KBM-7 (cell line): ENCODE results near the gene CDK14.
"Not testable (repeated sequence)": the region's sequence is repeated elsewhere in the genome, so short reads cannot be mapped to it uniquely, and the experiment has no call there.

Experiments used
- DNase-seq: peaks from one replicate; pipeline ENCODE4 v3.0.0-alpha.2; 2015
- in situ Hi-C: fragments of 300-500 bp; cut with MboI; formaldehyde crosslinking; loops from 2 replicates; pipeline ENCODE4 v1.14.3; 2020; ENCODE audit warnings: low sequenced_read_pairs, low pct_unique_long_range_greater_than_20kb, mixed read lengths

Gene CDK14

GRCh38 chr7:91168871-91169829, 573.0 kb downstream of the CDK14 start:
- in situ Hi-C loops: no loop called here
- no peak for DNase-seq

DNA sequence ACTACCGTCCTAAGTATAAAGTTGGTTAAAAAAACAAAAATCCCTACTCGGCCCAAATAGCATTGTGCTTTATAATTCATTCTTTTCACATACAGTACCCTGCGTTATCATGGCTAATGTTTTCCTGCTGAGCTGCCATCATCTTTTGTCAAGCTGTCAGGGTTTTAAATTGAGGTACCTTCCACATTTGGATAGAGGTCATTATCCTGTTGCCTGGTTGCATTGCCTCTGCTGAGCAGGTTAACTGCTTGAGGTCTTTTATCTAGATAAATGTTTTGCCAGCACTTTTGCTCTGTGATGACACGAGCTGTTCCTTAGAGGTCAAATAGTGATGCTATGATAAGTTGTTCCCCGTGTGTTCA, 573.7 kb downstream of the CDK14 start:
- DNase-seq: no peak
- in situ Hi-C loops: no loop called here

GRCh38 chr7:91173265-91173664, 577.1 kb downstream of the CDK14 start:
- DNase-seq, in situ Hi-C loops: not testable (repeated sequence)

DNA sequence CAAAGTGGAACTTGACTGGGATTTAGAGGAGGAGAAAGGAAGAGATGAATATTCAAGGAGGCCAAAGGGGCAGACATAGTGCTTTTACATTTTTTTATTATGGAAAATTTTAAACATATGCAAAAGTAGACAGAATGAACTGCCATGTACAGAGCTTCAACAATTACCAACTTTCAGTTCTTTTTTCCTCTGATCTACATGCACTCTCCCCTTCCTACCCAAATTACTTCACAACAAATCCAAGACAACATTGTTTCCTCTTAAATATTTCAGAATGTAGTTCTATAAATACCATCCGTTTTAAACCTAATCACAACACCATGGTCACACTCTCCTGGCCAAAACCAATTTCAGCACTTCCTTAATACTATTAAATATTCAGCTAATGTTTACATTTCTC, 584.6 kb downstream of the CDK14 start:
- DNase-seq: no peak
- in situ Hi-C loops: no loop called here

- no peak for DNase-seq
- in situ Hi-C loops: no loop called here
Observed at GRCh38 chr7:91181949-91182348, 585.8 kb downstream of the CDK14 start.

DNA sequence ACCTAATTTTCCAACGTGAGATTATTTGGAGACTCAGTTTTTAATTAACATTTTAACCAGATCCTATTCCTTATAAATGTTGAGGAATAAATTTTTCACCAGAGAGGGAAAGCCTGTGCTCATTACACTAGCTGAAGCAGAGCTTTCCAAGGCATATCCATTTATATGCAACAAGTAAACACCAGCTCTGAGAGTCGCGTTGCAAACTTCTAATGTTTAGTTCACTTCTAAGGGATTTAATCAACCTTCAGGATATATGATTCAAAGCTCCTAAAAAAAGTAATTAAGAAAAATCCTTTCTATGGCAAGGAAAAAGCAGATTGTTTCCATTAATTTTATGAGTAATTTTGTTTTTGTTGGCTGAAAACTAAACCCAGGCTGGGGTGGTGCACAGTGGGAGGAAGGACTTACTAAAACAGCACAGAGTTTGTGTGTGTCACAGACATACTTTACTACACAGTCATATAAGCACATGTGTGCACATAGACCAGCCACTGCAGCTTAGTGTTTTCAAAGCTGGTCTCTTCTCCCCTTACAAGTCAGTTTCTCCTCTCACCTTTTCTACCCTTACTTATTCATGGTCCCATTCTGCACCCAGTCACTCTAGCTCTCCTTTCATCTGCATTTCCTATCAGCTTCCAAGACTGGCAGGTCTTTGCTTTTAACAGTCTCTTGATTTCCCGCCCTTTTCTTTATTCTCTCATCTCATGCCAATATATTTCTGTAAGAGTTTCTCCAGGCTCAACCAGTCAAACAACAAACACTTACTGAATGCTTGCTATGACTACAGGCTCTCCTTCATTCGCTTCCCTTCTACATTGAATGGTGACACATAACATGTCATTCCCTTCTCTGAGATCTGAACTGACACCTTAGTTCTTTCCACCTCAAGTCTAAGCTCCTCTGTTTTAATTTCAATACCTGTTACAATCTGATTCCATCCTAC, 587.0 kb downstream of the CDK14 start:
- in situ Hi-C loops: no loop called here
- DNase-seq: no peak

DNA sequence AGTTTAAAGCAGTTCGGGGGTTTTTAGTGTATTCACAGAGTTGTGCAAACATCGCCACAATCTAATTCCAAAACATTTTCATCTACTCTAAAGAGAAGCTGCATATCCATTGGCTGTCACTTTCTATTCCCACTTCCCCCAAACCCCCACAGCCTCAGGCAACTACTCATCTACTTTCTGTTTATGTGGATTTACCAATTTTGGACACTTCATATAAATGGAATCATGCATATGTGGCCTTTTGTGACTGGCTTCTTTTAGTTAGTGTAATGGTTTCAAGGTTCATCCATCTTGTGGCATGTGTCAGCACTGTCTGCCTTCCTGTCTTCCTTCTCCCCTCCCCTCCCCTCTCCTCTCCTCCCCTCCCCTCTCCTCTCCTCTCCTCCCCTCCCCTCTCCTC, 589.6 kb downstream of the CDK14 start:
- DNase-seq: no peak
- in situ Hi-C loops: no loop called here

GRCh38 chr7:91187061-91187460, 590.9 kb downstream of the CDK14 start:
- no peak for DNase-seq
- in situ Hi-C loops: no loop called here

- DNase-seq: no peak
- in situ Hi-C loops: no loop called here
Observed at GRCh38 chr7:91191771-91192170, 595.6 kb downstream of the CDK14 start.

- in situ Hi-C loops: no loop called here
- DNase-seq: no peak
Observed at GRCh38 chr7:91193141-91193540, 597.0 kb downstream of the CDK14 start.

- DNase-seq: no peak
- in situ Hi-C loops: no loop called here
Observed at GRCh38 chr7:91194841-91195240, 598.7 kb downstream of the CDK14 start.

DNA sequence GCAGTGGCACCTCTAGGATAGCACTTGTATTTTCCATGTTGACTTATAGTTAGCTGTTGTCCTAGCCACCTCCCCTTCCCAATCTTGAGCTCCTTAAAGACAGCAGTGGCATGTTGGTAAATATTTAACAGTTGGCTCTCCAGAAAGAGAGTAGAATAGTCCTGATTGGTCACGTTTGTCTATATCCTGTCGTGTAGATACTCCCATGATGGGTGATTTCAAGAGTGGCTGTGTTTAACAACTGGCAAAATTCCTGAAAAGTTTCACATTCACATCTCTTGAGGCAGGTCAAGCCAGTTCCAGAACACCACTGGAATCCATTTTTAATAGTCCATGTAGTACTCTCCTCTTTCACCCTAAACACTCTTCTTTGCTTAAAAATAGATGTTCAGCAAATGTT, 599.9 kb downstream of the CDK14 start:
- in situ Hi-C loops: no loop called here
- no peak for DNase-seq

DNA sequence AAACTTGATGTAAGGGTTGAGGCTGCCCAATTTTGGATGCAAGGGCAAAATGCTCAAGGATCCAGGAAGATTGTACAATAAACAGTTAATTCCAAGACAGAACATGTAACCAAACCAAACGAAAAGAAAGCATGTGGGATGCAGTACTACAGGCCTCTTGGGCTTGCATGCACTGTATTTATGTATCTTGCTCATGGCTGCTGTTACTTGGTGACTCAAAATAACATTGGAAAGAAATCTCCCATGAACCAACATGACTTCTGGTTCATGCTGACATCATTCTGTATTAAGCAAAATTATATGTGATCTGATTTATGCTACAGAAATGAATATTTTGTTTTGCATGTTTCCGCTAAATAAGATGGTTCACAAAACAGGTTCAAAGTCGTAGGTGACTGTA, 602.2 kb downstream of the CDK14 start:
- in situ Hi-C loops: no loop called here

GRCh38 chr7:91199601-91200000, 603.5 kb downstream of the CDK14 start:
- DNase-seq: no peak
- in situ Hi-C loops: no loop called here

More for the DNA sequence above, 602.2 kb downstream of the CDK14 start:
- no peak for DNase-seq

DNA sequence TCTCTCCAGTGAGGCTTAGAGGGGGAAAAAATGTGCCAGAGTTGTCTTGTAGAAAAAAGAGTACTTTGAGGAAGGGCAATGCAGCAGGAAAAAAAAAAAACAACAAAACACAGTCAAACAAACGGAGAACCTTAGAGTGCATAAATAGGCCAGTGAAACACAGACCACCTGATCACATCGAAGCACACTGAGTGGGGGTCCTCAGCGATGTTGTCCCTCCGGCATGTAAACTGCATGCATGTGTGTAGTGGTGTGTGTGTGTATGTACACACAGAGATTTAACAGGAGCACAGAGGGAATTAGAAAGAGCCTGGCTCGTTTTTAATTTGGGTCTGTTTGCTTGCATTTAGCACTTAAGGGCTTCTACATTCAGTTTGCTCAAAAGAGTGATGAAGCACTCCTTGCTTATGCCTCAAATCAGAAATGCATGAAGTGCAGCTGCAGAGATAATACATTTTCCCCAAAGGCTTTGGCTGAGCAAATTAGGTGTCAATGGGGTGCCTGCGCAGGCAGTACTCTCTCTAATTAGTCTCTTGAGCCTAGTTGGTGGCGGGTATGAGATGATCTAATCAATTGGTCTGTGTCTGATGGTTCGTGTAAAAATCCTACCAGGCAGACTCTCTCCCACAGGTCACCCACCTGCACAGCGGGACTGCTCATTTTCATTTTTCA, 605.5 kb downstream of the CDK14 start:
- in situ Hi-C loops: no loop called here
- DNase-seq: no peak

- in situ Hi-C loops: no loop called here
- no peak for DNase-seq
Observed at GRCh38 chr7:91206361-91206960, 610.3 kb downstream of the CDK14 start.

GRCh38 chr7:91212582-91212981, 616.5 kb downstream of the CDK14 start:
- in situ Hi-C loops: no loop called here
- DNase-seq: no peak

- no peak for DNase-seq
- in situ Hi-C loops: no loop called here
Observed at GRCh38 chr7:91226411-91226810, 630.3 kb downstream of the CDK14 start.

GRCh38 chr7:91228327-91228726, 632.2 kb downstream of the CDK14 start:
- no peak for DNase-seq
- in situ Hi-C loops: no loop called here
